Stimulated activated CD4-positive, alpha-beta T cell treated with anti-CD3 and anti-CD28 coated beads, Interleukin-4, amount 100 ng/mL, for 48 hours (primary cell): ENCODE measurements around the gene MMS19.
"Not testable (repeated sequence)": the region's sequence is repeated elsewhere in the genome, so short reads cannot be mapped to it uniquely, and the experiment has no call there.

Experiments used
- DNase-seq, 2 donors: peaks; one replicate each; pipeline ENCODE4 v3.0.0-alpha.2; 2020; ENCODE audit warnings: low read depth in 2 of 2

MMS19 gene

DNA sequence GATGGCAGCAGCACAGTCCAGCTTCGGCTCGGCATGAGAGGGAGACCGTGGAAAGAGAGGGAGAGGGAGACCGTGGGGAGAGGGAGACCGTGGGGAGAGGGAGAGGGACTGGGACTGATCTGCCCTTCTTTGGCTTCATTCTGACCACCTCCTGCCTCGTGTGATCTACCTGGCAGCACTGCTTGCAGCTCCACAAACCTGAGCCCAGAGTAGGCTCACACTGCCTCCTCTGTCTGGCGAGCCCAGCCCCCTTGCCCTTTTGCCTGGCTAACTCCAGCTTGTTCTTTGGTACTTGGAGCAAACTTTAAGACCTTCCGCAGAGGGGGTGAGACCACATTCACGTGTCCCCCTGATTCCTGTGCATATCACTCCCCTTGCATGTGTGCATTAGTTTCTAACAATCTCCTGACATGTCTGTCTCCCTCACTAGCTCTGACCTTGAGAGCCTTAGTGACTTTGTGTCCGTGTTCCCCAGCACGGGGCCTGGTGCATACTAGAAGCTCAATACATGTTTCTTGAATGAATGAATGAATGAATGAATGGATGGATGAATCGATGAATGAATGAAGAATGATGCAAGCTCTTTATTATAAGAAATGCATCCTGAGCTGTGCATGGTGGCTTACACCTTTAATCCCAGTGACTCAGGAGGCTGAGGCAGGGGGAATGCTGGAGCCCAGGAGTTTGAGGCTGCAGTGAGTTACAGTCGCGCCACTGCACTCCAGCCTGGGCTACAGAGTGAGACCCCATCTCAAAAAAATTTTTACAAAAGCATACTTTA, 31.7 kb upstream of the MMS19 start:
- DNase-seq: no peak

GRCh38 chr10:97528876-97529275, 30.7 kb upstream of the MMS19 start:
- DNase-seq: not testable (repeated sequence)

GRCh38 chr10:97525683-97526110, 27.5 kb upstream of the MMS19 start:
- no peak for DNase-seq

DNA sequence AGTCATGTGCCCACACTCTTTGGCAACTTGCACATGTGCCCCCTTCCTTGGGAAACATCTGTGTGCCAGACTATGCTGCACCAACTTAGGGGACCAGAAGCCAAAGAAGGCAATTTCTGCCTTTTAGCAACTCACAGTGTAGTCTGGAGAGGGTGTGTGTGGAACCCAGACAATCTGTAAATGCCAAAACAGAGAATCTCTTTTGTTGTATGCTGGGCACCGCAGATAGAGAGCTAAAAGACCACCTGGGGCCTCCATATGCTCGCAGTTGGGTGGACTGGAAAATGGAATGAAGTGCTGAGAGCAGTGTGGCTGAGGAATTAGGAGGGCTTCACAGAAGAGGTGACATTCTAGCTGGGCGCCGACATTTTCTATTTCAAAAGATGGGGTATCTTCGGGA, 26.9 kb upstream of the MMS19 start:
- DNase-seq: no peak

GRCh38 chr10:97522937-97523336, 24.7 kb upstream of the MMS19 start:
- no peak for DNase-seq

- no peak for DNase-seq
Observed at GRCh38 chr10:97522071-97522470, 23.8 kb upstream of the MMS19 start.

- DNase-seq: no peak
Observed at GRCh38 chr10:97520978-97521761, 22.9 kb upstream of the MMS19 start.

- no peak for DNase-seq
Observed at GRCh38 chr10:97520520-97520919, 22.3 kb upstream of the MMS19 start.

- DNase-seq: no peak
Observed at GRCh38 chr10:97519342-97519741, 21.1 kb upstream of the MMS19 start.

GRCh38 chr10:97518301-97519043, 20.2 kb upstream of the MMS19 start:
- no peak for DNase-seq

GRCh38 chr10:97517778-97518300, 19.6 kb upstream of the MMS19 start:
- no peak for DNase-seq

DNA sequence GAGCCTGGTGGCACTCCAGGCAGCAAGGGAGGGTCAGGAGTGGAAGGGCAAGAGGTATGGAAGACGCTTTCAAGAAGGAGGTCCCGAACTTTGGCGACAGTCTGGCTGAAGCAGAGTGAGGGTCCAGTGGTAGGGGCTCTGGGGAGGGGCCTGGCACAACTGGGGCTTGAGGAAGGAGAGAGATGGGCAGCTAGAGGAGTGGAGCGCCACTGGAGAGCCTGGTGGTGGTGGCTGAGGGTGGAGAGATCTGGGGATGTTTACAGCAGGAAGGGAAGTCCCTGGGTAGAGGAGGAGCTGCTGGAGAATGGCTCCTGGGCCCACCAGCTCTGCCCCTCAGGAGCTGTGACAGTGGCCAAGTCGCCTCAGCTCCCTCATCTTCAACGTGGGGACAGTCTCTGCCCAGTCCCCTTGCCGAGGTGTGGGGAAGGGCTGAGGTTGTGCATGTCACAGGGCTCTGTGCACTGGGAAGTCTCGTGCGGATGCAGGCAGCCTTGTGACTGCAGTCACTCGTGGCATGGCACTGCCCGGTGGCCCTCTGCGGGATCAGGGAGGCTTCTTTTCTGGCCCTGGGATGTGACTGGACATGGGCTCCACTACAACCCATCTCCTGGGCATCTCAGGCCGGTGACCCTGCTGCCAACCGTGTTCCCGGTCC, 19.0 kb upstream of the MMS19 start:
- no peak for DNase-seq

GRCh38 chr10:97515271-97515978, 17.2 kb upstream of the MMS19 start:
- no peak for DNase-seq

DNA sequence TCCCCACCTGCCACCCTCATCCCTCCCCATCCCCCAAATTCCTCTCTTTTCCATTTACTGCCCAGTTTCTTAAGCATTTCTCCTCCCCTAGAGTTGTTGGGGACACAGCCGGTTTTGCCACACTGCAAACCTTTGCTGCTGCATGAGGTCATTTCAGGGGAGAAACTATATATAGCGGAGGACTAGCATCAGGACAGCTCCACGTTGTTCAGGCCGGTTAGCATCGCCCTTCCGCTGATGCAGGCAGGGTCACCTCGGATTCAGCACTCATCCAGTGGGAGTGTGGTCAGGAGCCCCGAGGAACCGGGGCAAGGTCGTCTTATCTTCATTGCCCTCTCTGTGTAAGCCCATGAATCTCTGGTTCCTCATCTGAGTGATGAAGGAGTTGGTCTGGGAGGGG, 16.1 kb upstream of the MMS19 start:
- DNase-seq: no peak

- DNase-seq: no peak
Observed at GRCh38 chr10:97512993-97513392, 14.8 kb upstream of the MMS19 start.

DNA sequence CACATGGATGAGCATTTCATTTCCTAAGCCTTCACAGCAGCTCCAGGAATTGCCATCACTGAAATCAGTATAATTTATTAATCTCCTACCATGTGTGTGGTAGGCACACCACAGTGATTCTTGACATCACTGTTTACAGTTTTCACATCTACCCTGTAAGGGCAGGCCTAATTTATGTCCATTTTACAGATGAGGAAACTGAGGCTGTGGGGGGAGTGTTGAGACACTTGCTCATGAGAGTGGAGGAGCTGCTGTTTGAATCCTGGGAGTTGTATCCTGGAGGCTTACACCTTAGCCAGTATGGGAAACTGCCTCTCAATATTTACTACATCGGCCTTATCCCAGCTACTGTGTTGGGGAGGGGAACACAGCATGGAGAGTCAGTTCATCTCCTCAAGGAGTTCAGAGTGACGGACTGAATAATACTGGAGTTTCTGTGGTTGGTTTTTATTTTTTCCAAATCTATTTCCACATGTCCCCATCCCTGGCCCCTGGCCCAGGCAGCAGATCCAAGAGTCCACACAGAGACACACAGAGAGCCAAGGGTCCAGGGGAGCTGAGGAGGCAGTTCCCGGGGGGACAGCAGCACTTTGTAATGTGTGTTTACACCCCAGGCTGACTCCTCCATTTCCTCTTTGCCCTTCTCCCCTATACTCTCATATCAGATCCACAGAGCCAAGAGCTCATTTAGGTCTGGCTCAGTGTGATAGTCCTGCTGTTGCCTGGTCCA, 13.7 kb upstream of the MMS19 start:
- no peak for DNase-seq

- no peak for DNase-seq
Observed at GRCh38 chr10:97510686-97511085, 12.5 kb upstream of the MMS19 start.

DNA sequence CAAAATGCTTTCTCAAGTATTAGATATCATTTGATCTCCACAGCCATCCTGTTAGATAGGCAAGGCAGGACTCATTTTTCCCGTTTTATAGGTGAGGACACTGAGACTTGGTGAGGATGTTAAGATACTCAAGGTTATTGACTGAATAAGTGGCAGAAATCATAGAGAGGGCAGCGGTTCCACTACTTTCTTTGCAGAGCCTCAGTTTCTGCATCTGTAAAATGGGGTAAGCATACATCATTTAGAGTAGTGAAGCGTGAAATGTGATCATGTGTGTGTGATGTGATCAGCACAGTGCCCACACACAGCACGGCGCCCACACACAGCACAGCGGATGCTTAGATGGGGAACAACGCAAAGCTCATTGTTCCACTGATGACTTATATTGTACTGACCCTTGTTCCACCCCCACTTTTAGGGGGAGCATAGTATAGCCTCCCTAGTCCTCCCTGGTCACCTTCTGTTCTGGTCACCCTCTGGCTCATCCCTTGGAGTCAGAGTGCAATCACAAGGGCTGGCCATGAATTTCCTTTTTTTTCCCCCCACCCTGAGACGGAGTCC, 11.0 kb upstream of the MMS19 start:
- no peak for DNase-seq

GRCh38 chr10:97508342-97508741, 10.1 kb upstream of the MMS19 start:
- no peak for DNase-seq
